ENCODE data around the gene SDHAF1. TPM values are rescaled to one million over a fixed set of nuclear protein-coding genes. Genes with fewer than 3 reads are reported as not detected.

Gene SDHAF1
- total RNA-seq, 1 donor from 2014 or later: 17.7 TPM

GRCh38 chr19:35986664-35987570 lies 8.1 kb upstream of the SDHAF1 start:
- Mint-ChIP-seq H3K4me1 (ENCODE audit: low read depth, unreplicated experiment) (peaks cover 6% of the 10 kb centered on the region), H3K4me3 (ENCODE audit: unreplicated experiment) (peak overlapping the region; percentile 84), H3K27me3 (ENCODE audit: unreplicated experiment) (peaks cover 18% of the 10 kb centered on the region), H3K9me3 (ENCODE audit: unreplicated experiment) (peaks cover 6% of the 10 kb centered on the region), H3K36me3 (ENCODE audit: unreplicated experiment) (peaks cover 5% of the 10 kb centered on the region), H3K27ac (ENCODE audit: unreplicated experiment) (peak overlapping the region; percentile 82)
- DNase-seq: peak; percentile 71
- TF ChIP-seq CTCF (IDR thresholded peaks at IDR 0.05; ENCODE audit: partially characterized antibody, unreplicated experiment): no peak

GRCh38 chr19:35987571-35987896 lies 7.5 kb upstream of the SDHAF1 start:
- Mint-ChIP-seq H3K4me3 (ENCODE audit: unreplicated experiment) (peak overlapping the region; percentile 38), H3K27me3 (ENCODE audit: unreplicated experiment) (peaks cover 15% of the 10 kb centered on the region), H3K4me1 (ENCODE audit: low read depth, unreplicated experiment) (peaks cover 6% of the 10 kb centered on the region), H3K36me3 (ENCODE audit: unreplicated experiment) (peaks cover 5% of the 10 kb centered on the region), H3K9me3 (ENCODE audit: unreplicated experiment) (peaks cover 6% of the 10 kb centered on the region), H3K27ac (ENCODE audit: unreplicated experiment) (no peak overlapping the region)
- no peak for TF ChIP-seq CTCF (IDR thresholded peaks at IDR 0.05; ENCODE audit: partially characterized antibody, unreplicated experiment)
- DNase-seq: no peak

- Mint-ChIP-seq H3K4me3 (ENCODE audit: unreplicated experiment) (no peak overlapping the region), H3K36me3 (ENCODE audit: unreplicated experiment) (peaks cover 5% of the 10 kb centered on the region), H3K4me1 (ENCODE audit: low read depth, unreplicated experiment) (peaks cover 6% of the 10 kb centered on the region), H3K27me3 (ENCODE audit: unreplicated experiment) (peaks cover 15% of the 10 kb centered on the region), H3K27ac (ENCODE audit: unreplicated experiment) (no peak overlapping the region), H3K9me3 (ENCODE audit: unreplicated experiment) (peaks cover 6% of the 10 kb centered on the region)
- no peak for DNase-seq
- no peak for TF ChIP-seq CTCF (IDR thresholded peaks at IDR 0.05; ENCODE audit: partially characterized antibody, unreplicated experiment)
Observed at GRCh38 chr19:35988824-35989223, 6.2 kb upstream of the SDHAF1 start.

GRCh38 chr19:35990156-35990555 lies 4.8 kb upstream of the SDHAF1 start:
- DNase-seq: no peak
- no peak for TF ChIP-seq CTCF (IDR thresholded peaks at IDR 0.05; ENCODE audit: partially characterized antibody, unreplicated experiment)
- H3K36me3 Mint-ChIP-seq (ENCODE audit: unreplicated experiment): peaks cover 3% of the 10 kb centered on the region
- H3K4me1 Mint-ChIP-seq (ENCODE audit: low read depth, unreplicated experiment): peaks cover 6% of the 10 kb centered on the region
- H3K9me3 Mint-ChIP-seq (ENCODE audit: unreplicated experiment): peaks cover 8% of the 10 kb centered on the region
- H3K27me3 Mint-ChIP-seq (ENCODE audit: unreplicated experiment): peaks cover 14% of the 10 kb centered on the region
- H3K27ac Mint-ChIP-seq (ENCODE audit: unreplicated experiment): no peak overlapping the region
- no peak overlapping the region for H3K4me3 Mint-ChIP-seq (ENCODE audit: unreplicated experiment)

All from glutamatergic neuron (in vitro differentiated cells).